HG03439 (cell line): ENCODE measurements around the gene GRAP2.

Experiments
- ATAC-seq: cut with Tn5 transposase; IDR thresholded peaks from one replicate; pipeline ENCODE4 v1.9.1; 2021; ENCODE audit warnings: mild to moderate bottlenecking, moderate library complexity; ENCODE audit not compliant: unreplicated experiment

The GRAP2 gene

GRCh38 chr22:39923696-39924095 lies 22.8 kb downstream of the GRAP2 start:
- ATAC-seq, result no peak

GRCh38 chr22:39924286-39924685 lies 23.4 kb downstream of the GRAP2 start:
- no peak for ATAC-seq

- no peak for ATAC-seq
Measured at GRCh38 chr22:39925273-39925672, 24.4 kb downstream of the GRAP2 start.

- no peak for ATAC-seq
Measured at GRCh38 chr22:39925909-39926679, 25.2 kb downstream of the GRAP2 start.

- ATAC-seq, result no peak
Measured at GRCh38 chr22:39926753-39927152, 25.9 kb downstream of the GRAP2 start.

- no peak for ATAC-seq
Measured at GRCh38 chr22:39927544-39927943, 26.7 kb downstream of the GRAP2 start.

- ATAC-seq, result no peak
Measured at GRCh38 chr22:39928536-39929520, 27.9 kb downstream of the GRAP2 start.

- ATAC-seq, result no peak
Measured at GRCh38 chr22:39931251-39931650, 30.4 kb downstream of the GRAP2 start.

- no peak for ATAC-seq
Measured at GRCh38 chr22:39932166-39932565, 31.3 kb downstream of the GRAP2 start.

GRCh38 chr22:39932918-39933649 lies 32.2 kb downstream of the GRAP2 start:
- ATAC-seq, result no peak

GRCh38 chr22:39933741-39934140 lies 32.9 kb downstream of the GRAP2 start:
- no peak for ATAC-seq

GRCh38 chr22:39935116-39935515 lies 34.2 kb downstream of the GRAP2 start:
- ATAC-seq, result no peak

- ATAC-seq, result no peak
Measured at GRCh38 chr22:39935612-39936011, 34.7 kb downstream of the GRAP2 start.

GRCh38 chr22:39936523-39937145 lies 35.8 kb downstream of the GRAP2 start:
- ATAC-seq, result no peak

GRCh38 chr22:39937906-39938305 lies 37.0 kb downstream of the GRAP2 start:
- ATAC-seq, result no peak

GRCh38 chr22:39938509-39939111 lies 37.7 kb downstream of the GRAP2 start:
- no peak for ATAC-seq

GRCh38 chr22:39939830-39940229 lies 38.9 kb downstream of the GRAP2 start:
- ATAC-seq, result no peak

GRCh38 chr22:39940757-39941305 lies 39.9 kb downstream of the GRAP2 start:
- no peak for ATAC-seq

- no peak for ATAC-seq
Measured at GRCh38 chr22:39941601-39942000, 40.7 kb downstream of the GRAP2 start.
